HFFc6 (cell line): ENCODE results near the gene BACH2. TPM values are rescaled to one million over a fixed set of nuclear protein-coding genes. Genes with fewer than 3 reads are reported as not detected.
"Not testable (repeated sequence)": the region's sequence is repeated elsewhere in the genome, so short reads cannot be mapped to it uniquely, and the experiment has no call there.

Experiments
- DNase-seq: peaks from one replicate; pipeline ENCODE4 v3.0.0-alpha.2; 2018
- H3K27ac Mint-ChIP-seq: 2 replicates; pipeline ENCODE4 v1.8.0; 2020; ENCODE audit warnings: mild to moderate bottlenecking, mixed read lengths
- H3K27me3 Mint-ChIP-seq: 2 replicates; pipeline ENCODE4 v1.8.0; 2021; ENCODE audit warnings: mild to moderate bottlenecking, moderate library complexity, mixed read lengths; ENCODE audit not compliant: insufficient read depth
- H3K36me3 Mint-ChIP-seq: 2 replicates; pipeline ENCODE4 v1.8.0; 2021; ENCODE audit warnings: low read depth, mixed read lengths
- H3K4me1 Mint-ChIP-seq: 2 replicates; pipeline ENCODE4 v1.8.0; 2020; ENCODE audit warnings: low read depth, mixed read lengths
- H3K4me3 Mint-ChIP-seq: 2 replicates; pipeline ENCODE4 v1.8.0; 2020; ENCODE audit warnings: mild to moderate bottlenecking, moderate library complexity, mixed read lengths
- H3K9me3 Mint-ChIP-seq: 2 replicates; pipeline ENCODE4 v1.8.0; 2020; ENCODE audit warnings: mild to moderate bottlenecking, mixed read lengths
- total RNA-seq, 6 experiments: library from RNA; stranded (reverse); fragmentation: NEBNext Ultra II Directional; extraction: Animal tissue kit (Norgen Biotek cat#: 25700); gene quantifications; 2 replicates in 1 of 6; 3 replicates in 5 of 6; pipeline ENCODE4 v1.2.3, GENCODE V29; 2021
- TF ChIP-seq, protein P1 (sequence below): fragments of 200-600 bp; sonication (generic); IDR thresholded peaks from 2 replicates; pipeline ENCODE4 v1.5.0; 2021; ENCODE audit warnings: antibody characterized with exemption, mild to moderate bottlenecking

BACH2 gene
- total RNA-seq, 6 experiments from 2014 or later: not detected

DNA sequence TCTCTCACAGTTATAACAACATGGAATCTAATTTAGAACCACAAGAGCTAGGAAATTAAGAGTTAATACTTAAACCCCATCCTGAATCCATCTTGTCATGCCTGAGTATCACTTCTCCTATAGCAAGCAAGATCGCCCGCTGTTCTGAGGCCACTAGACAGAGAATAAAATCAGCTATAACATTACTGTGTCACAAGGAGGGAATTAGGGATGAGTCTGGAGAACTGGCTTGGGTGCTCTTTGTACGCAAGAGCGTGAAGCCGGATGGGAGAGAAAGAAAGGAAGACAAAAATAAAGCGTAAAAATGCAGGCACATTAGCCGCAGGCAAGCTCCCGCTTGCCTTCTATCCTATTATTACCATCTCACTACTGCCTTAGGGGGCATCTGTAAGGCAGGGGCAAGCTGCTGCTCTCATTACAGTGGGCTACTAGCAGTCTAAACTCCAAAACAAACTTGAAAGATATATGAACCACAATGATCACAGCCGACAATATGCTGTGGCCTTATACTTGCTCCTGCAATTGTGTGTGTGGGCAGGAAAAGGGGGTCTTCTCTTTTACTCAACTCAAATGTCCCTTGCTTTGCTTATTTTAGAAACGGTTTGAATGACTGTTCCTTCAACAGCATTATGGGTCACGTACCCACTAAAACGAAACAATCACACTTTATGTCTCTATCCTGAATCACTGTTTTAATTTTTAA is 320.5 kb downstream of the BACH2 start:
- Mint-ChIP-seq H3K27ac (no peak overlapping the region), H3K4me1 (no peaks in the 10 kb centered on the region), H3K36me3 (no peaks in the 10 kb centered on the region), H3K4me3 (no peak overlapping the region), H3K27me3 (peaks cover under 1% of the 10 kb centered on the region; the same call in 1 of the 2 replicates), H3K9me3 (no peaks in the 10 kb centered on the region)
- no peak for DNase-seq
- TF ChIP-seq, protein P1, sequence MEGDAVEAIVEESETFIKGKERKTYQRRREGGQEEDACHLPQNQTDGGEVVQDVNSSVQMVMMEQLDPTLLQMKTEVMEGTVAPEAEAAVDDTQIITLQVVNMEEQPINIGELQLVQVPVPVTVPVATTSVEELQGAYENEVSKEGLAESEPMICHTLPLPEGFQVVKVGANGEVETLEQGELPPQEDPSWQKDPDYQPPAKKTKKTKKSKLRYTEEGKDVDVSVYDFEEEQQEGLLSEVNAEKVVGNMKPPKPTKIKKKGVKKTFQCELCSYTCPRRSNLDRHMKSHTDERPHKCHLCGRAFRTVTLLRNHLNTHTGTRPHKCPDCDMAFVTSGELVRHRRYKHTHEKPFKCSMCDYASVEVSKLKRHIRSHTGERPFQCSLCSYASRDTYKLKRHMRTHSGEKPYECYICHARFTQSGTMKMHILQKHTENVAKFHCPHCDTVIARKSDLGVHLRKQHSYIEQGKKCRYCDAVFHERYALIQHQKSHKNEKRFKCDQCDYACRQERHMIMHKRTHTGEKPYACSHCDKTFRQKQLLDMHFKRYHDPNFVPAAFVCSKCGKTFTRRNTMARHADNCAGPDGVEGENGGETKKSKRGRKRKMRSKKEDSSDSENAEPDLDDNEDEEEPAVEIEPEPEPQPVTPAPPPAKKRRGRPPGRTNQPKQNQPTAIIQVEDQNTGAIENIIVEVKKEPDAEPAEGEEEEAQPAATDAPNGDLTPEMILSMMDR: no peak

DNA sequence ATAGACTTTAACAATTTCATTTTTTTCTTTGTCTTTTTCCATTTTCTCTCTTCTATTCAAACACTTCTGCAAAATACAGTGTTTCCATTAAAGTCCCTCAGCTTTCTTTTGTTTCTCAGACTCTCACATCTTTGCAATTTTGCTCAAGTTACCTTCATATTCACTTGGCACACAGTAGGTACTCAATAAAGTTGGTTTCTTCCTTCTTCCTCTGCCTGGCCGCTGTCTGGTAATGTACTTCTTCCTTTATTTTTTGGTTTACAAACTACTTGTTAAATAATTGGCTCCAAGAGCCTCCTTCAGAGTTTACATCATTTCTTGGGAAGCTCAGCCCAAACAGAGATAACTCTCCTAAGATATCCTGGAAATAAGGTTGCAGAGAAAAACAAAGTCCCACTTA is 321.3 kb downstream of the BACH2 start:
- no peak overlapping the region for H3K4me3 Mint-ChIP-seq
- no peaks in the 10 kb centered on the region for H3K36me3 Mint-ChIP-seq
- DNase-seq: no peak
- H3K4me1 Mint-ChIP-seq: no peaks in the 10 kb centered on the region
- H3K27me3 Mint-ChIP-seq: no peaks in the 10 kb centered on the region
- TF ChIP-seq, protein P1: no peak
- H3K27ac Mint-ChIP-seq: no peak overlapping the region
- no peaks in the 10 kb centered on the region for H3K9me3 Mint-ChIP-seq

DNA sequence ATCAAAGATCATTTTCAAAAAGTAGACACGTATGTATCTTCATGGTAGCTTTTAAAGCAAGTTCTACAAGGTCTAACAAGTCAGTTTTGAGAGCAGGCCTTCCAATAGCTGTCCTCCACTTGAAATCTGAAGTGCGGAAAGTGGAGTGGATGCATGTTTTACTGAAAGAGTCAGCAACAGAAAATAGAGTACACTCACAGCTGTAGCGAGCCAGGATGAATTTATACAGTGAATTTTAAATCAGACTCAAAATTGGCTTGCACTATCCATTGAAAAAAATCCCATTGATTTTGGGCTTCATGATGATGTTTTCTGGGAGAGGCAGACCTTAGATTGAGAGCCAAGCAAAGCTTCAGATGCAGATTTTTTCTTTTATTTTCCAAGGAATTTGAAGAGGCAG is 321.8 kb downstream of the BACH2 start:
- TF ChIP-seq, protein P1: no peak
- no peak overlapping the region for H3K27ac Mint-ChIP-seq
- DNase-seq: no peak

DNA sequence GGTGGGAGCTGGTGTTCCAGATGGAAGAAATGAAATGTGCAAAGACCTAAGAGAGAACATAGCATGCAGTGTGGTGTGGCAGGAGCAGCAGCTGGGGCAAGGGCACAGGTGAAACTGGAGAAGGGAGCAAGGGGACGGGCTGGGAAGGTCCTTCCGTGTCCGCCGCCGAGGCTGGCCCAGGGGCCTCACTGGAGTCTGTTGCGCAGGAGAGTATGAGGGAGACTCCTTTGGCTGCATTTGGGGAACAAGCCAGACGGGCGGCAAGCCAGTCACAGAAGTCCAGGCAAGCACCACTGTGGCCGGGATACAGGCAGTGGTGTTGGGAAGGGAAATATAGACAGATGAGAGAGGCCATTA is 324.6 kb downstream of the BACH2 start:
- no peak overlapping the region for H3K27ac Mint-ChIP-seq
- no peak for DNase-seq

More for the DNA sequence above, 321.8 kb downstream of the BACH2 start:
- Mint-ChIP-seq H3K9me3 (no peaks in the 10 kb centered on the region), H3K36me3 (no peaks in the 10 kb centered on the region), H3K4me1 (no peaks in the 10 kb centered on the region), H3K4me3 (no peak overlapping the region), H3K27me3 (no peaks in the 10 kb centered on the region)

DNA sequence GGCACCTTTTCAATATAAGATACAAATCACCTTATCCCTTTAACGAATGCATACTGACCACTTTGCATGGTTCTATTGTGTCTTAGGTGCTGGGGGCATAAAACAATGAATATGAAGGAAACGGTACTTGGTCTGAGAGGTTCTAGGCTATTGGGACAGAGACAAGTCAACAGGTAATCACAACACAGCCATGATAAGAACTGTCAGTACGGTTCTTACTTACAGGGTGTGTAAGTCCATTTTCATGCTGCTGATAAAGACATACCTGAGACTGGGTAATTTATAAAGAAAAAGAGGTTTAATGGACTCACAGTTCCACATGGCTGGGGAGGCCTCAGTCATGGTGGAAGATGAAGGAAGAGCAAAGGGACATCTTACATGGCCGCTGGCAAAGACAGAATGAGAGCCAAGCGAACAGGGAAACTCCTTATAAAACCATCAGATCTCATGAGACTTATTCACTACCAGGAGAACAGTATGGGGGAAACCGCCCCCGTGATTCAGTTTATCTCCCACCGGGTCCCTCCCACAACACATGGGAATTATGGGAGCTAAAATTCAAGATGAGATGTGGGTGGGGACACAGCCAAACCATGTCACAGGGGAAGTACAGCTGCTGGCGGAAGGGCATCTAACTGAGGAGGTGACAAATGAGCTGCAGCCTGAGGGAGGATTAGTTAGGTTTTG is 325.2 kb downstream of the BACH2 start:
- H3K27ac Mint-ChIP-seq, DNase-seq, H3K4me3 Mint-ChIP-seq, H3K9me3 Mint-ChIP-seq, H3K27me3 Mint-ChIP-seq, H3K4me1 Mint-ChIP-seq, H3K36me3 Mint-ChIP-seq: not testable (repeated sequence)

More for the DNA sequence above, 324.6 kb downstream of the BACH2 start:
- Mint-ChIP-seq H3K36me3 (no peaks in the 10 kb centered on the region), H3K9me3 (no peaks in the 10 kb centered on the region), H3K27me3 (peaks cover 2% of the 10 kb centered on the region; the same call in 1 of the 2 replicates), H3K4me1 (no peaks in the 10 kb centered on the region), H3K4me3 (no peak overlapping the region)
- TF ChIP-seq, protein P1: no peak
